Osteocyte (in vitro differentiated cells): Measurements from ENCODE around the gene SHCBP1. TPM values are rescaled to one million over a fixed set of nuclear protein-coding genes. Genes with fewer than 3 reads are reported as not detected.
A peak's percentile ranks its signal among the peaks of the same experiment; 100 is the strongest.

Experiments
- DNase-seq: peaks from one replicate; pipeline ENCODE4 v3.0.0; 2021; ENCODE audit warnings: mixed read lengths; ENCODE audit not compliant: unreplicated experiment; ENCODE audit errors: extremely low spot score
- H3K27ac Mint-ChIP-seq: one replicate; pipeline ENCODE4 v1.8.0; 2021; ENCODE audit warnings: mild to moderate bottlenecking, mixed read lengths; ENCODE audit not compliant: unreplicated experiment
- H3K27me3 Mint-ChIP-seq: one replicate; pipeline ENCODE4 v1.8.0; 2021; ENCODE audit warnings: mixed read lengths; ENCODE audit not compliant: unreplicated experiment
- H3K36me3 Mint-ChIP-seq: one replicate; pipeline ENCODE4 v1.8.0; 2021; ENCODE audit warnings: mixed read lengths; ENCODE audit not compliant: unreplicated experiment
- H3K4me1 Mint-ChIP-seq: one replicate; pipeline ENCODE4 v1.8.0; 2021; ENCODE audit warnings: mixed read lengths; ENCODE audit not compliant: unreplicated experiment
- H3K4me3 Mint-ChIP-seq: one replicate; pipeline ENCODE4 v1.8.0; 2021; ENCODE audit warnings: mild to moderate bottlenecking, moderate library complexity, mixed read lengths; ENCODE audit not compliant: unreplicated experiment
- H3K9me3 Mint-ChIP-seq: one replicate; pipeline ENCODE4 v1.8.0; 2021; ENCODE audit warnings: mixed read lengths; ENCODE audit not compliant: unreplicated experiment
- total RNA-seq: library from RNA; stranded (reverse); gene quantifications from 2 replicates; pipeline ENCODE4 v1.2.1, GENCODE V29; 2021
- TF ChIP-seq, protein P1 (sequence below): fragments of 200-600 bp; sonication (generic); IDR thresholded peaks from 2 replicates; pipeline ENCODE4 v1.5.0; 2021; ENCODE audit warnings: antibody characterized with exemption, mild to moderate bottlenecking, moderate library complexity

The SHCBP1 gene
- total RNA-seq, 1 donor from 2014 or later: 5.8 TPM

DNA sequence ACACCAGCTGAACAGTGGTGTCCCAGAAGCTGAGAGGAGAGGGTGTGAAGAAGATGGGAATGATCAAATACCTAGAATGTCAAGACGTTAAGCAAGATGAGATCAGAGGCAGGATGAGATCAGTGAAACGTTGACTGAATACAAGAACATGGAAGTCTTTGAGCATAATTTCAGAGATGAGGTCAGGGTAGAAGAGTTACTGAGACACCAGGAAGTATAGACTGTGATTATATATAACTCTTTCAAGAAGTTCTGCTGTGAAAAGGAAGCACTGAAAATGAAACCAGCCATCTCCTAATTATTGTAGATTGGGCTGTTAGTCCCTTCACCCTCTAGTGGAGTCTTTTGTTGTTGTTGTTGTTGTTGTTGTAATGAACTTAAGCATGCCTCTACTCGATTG is 9.1 kb downstream of the SHCBP1 start:
- H3K4me1 Mint-ChIP-seq: no peaks in the 10 kb centered on the region
- no peak for DNase-seq
- H3K36me3 Mint-ChIP-seq: no peaks in the 10 kb centered on the region
- no peaks in the 10 kb centered on the region for H3K27me3 Mint-ChIP-seq
- TF ChIP-seq, protein P1, sequence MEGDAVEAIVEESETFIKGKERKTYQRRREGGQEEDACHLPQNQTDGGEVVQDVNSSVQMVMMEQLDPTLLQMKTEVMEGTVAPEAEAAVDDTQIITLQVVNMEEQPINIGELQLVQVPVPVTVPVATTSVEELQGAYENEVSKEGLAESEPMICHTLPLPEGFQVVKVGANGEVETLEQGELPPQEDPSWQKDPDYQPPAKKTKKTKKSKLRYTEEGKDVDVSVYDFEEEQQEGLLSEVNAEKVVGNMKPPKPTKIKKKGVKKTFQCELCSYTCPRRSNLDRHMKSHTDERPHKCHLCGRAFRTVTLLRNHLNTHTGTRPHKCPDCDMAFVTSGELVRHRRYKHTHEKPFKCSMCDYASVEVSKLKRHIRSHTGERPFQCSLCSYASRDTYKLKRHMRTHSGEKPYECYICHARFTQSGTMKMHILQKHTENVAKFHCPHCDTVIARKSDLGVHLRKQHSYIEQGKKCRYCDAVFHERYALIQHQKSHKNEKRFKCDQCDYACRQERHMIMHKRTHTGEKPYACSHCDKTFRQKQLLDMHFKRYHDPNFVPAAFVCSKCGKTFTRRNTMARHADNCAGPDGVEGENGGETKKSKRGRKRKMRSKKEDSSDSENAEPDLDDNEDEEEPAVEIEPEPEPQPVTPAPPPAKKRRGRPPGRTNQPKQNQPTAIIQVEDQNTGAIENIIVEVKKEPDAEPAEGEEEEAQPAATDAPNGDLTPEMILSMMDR: no peak
- H3K4me3 Mint-ChIP-seq: no peak overlapping the region
- H3K27ac Mint-ChIP-seq: no peak overlapping the region
- no peaks in the 10 kb centered on the region for H3K9me3 Mint-ChIP-seq

GRCh38 chr16:46607529-46607928 is 13.7 kb downstream of the SHCBP1 start:
- Mint-ChIP-seq H3K36me3 (peaks cover 1% of the 10 kb centered on the region), H3K27ac (no peak overlapping the region), H3K9me3 (no peaks in the 10 kb centered on the region), H3K27me3 (no peaks in the 10 kb centered on the region), H3K4me3 (no peak overlapping the region), H3K4me1 (no peaks in the 10 kb centered on the region)
- DNase-seq: no peak
- TF ChIP-seq, protein P1: peak; percentile 67

DNA sequence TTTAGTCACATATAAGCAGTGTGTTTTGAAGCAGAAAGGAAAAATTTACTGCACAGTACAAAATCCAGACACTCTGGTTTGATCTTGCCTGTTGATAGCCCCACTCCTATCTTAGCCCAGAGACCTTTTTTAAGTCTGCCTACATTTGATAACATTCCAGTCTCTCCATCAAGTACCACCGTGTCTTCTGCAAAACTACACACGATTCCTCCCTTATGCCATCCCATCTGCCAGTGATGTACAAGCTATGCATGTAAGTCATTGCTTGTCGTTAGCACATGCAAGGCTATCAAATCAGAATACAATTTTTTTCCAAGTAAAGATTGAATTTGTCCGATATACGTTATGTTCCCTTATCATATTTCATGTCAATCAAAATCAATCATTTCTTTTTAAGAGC is 14.9 kb downstream of the SHCBP1 start:
- TF ChIP-seq, protein P1: no peak
- Mint-ChIP-seq H3K9me3 (no peaks in the 10 kb centered on the region), H3K4me3 (no peak overlapping the region), H3K27ac (no peak overlapping the region), H3K27me3 (no peaks in the 10 kb centered on the region), H3K4me1 (no peaks in the 10 kb centered on the region), H3K36me3 (peaks cover 1% of the 10 kb centered on the region)
- no peak for DNase-seq

GRCh38 chr16:46591257-46591656 is 29.9 kb downstream of the SHCBP1 start:
- peaks cover 19% of the 10 kb centered on the region for H3K36me3 Mint-ChIP-seq
- no peak overlapping the region for H3K27ac Mint-ChIP-seq
- DNase-seq: no peak
- no peaks in the 10 kb centered on the region for H3K4me1 Mint-ChIP-seq
- no peaks in the 10 kb centered on the region for H3K27me3 Mint-ChIP-seq
- H3K4me3 Mint-ChIP-seq: no peak overlapping the region
- peaks cover 9% of the 10 kb centered on the region for H3K9me3 Mint-ChIP-seq
- TF ChIP-seq, protein P1: no peak

DNA sequence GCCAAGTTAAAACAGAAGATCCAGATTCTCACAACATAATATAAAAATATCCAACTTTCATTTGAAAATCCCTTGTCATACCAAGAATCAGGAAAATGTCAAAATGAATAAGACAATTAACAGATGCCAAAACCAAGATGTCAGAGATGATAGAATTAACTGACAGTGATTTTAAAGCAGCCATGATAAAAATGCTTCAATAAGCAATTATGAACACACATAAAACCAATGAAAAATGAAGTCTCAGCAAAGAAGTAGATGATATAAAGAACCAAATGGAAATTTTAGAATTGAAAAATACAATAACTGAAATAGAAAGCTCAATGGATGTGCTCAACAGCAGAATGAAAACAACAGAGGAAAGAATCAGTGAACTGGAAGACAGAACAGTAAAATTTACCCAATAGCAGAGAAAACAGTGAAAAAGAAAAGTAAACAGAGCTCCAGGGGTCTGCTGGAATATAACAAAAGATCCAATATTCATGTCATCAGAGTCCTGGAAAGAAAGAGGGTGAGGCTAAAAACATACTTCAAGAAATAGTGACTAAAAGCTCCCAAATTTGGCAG is 35.1 kb downstream of the SHCBP1 start:
- Mint-ChIP-seq H3K4me1 (no peaks in the 10 kb centered on the region), H3K27me3 (no peaks in the 10 kb centered on the region), H3K9me3 (peaks cover 16% of the 10 kb centered on the region), H3K27ac (no peak overlapping the region), H3K4me3 (no peak overlapping the region), H3K36me3 (peaks cover 34% of the 10 kb centered on the region)
- DNase-seq: no peak
- TF ChIP-seq, protein P1: no peak
